ENCODE results near the gene ASB12.

ASB12 gene

DNA sequence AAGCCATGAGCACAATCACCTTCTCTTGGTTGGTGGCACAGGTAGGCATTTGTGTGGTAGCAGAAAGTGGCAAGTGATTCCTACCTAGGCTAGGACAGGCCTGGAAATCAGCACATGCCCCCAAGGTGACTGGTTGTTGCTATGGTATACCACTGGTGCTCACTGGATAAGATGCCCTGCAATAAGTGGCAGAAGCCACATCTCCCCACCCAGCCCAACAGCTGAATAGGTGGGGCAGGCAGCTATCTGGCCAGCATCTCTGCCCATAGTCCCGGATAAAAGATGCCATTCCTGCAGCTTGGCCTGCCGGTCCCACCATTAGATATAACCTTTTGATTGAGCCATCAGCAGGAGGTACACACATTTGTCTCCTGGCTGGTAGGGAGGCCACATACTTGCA is 46.0 kb downstream of the ASB12 start:
- no peak for DNase-seq

DNA sequence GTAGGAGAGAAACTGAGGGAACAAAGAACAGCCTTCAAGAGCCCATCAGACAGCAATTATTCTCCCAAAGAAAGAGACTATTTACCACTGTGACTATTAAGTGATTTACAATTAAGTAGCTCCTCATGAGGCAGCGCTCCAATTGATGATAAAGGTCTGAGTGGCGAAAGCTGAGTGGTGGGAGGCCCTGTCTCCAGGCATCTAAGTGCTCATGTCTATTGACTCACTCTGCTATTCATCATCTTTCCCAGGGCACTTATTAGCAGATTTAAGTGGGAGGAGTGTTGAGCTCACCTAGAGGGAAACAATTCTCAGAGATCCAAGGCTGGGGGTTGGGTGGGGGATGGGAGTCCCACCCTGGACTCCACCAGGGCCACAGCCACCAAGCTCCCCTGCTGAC is 48.2 kb downstream of the ASB12 start:
- DNase-seq, result no peak

DNA sequence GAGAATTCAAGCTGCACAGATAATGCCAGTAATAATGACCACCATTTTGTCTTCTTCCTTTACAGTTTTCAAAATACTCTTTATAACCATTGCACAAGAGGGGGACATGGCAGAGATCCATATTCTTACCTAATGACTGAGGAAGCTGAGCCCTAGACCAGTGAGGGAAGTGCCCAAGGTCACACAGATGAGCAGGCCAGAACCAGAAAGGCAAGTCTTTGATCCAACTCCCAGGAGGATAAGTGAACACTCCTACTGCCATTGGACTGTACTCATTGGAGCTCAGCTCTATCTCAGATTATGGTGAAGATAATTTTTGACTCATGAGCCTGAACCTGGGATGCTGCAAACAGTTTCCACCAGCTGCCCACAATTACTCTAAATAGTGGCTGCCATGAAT is 53.5 kb downstream of the ASB12 start:
- DNase-seq, result no peak
